GM13977 (cell line): ENCODE results near the gene DCXR.

ENCODE experiments used
- DNase-seq: peaks from one replicate; pipeline ENCODE4 v3.0.0; 2012; ENCODE audit warnings: low spot score
- CTCF ChIP-seq: IDR thresholded peaks from 2 replicates; pipeline ENCODE4 v1.5.1; 2012; ENCODE audit warnings: mild to moderate bottlenecking, control low read depth; ENCODE audit not compliant: insufficient read depth; ENCODE audit errors: extremely low read depth, missing control alignments
- in situ Hi-C: fragments of 300-500 bp; cut with MboI; formaldehyde crosslinking; loops from one replicate; pipeline ENCODE4 v1.12.0; 2022; ENCODE audit warnings: low sequenced_read_pairs, low pct_unique_long_range_greater_than_20kb, mixed read lengths, inconsistent platforms; ENCODE audit not compliant: unreplicated experiment

Gene DCXR

GRCh38 chr17:82029990-82030469 is 7.5 kb downstream of the DCXR start:
- TF ChIP-seq CTCF, result no peak
- DNase-seq, result no peak
- in situ Hi-C loops, result loop anchor here (10.0 kb wide), 1 partner anchor 135 kb away; no protein-coding TSS in a partner anchor

GRCh38 chr17:82029391-82029790 is 8.1 kb downstream of the DCXR start:
- no peak for DNase-seq
- in situ Hi-C loops, result no loop called here

GRCh38 chr17:82028966-82029365 is 8.5 kb downstream of the DCXR start:
- no peak for TF ChIP-seq CTCF
- in situ Hi-C loops, result no loop called here
- no peak for DNase-seq

More at GRCh38 chr17:82029391-82029790, 8.1 kb downstream of the DCXR start:
- TF ChIP-seq CTCF, result no peak

GRCh38 chr17:82028246-82028645 is 9.3 kb downstream of the DCXR start:
- in situ Hi-C loops, result no loop called here
- TF ChIP-seq CTCF, result no peak
- no peak for DNase-seq

GRCh38 chr17:82025401-82026107 is 11.9 kb downstream of the DCXR start:
- in situ Hi-C loops, result no loop called here
- no peak for DNase-seq
- no peak for TF ChIP-seq CTCF

GRCh38 chr17:82024859-82025258 is 12.6 kb downstream of the DCXR start:
- no peak for DNase-seq
- in situ Hi-C loops, result no loop called here
- TF ChIP-seq CTCF, result no peak
